Right lobe of liver (tissue), 4 donors: Measurements from ENCODE around the gene SPSB2.

ENCODE experiments used
- POLR2A ChIP-seq: fragments of 450-650 bp; IDR thresholded peaks from one replicate; pipeline ENCODE4 v1.6.1; 2017; ENCODE audit warnings: antibody characterized with exemption, mild to moderate bottlenecking
- TF ChIP-seq, protein P1 (sequence below), 4 donors: fragments of 200-600 bp in 3 of 4; fragments of 450-650 bp in 1 of 4; IDR thresholded peaks; one replicate each; pipeline versions ENCODE4 v1.5.1 to v1.8.0; 2016 to 2022; ENCODE audit warnings: antibody characterized with exemption in 4 of 4, mild to moderate bottlenecking in 2 of 4
- donor health status: DM: no; HTN: no; CAD: no.
- donor health status: DM: no; HTN: no; CAD: no.
- donor health status: DM: no; HTN: yes; CAD: no.

- no peak for TF ChIP-seq POLR2A
- TF ChIP-seq, protein P1, sequence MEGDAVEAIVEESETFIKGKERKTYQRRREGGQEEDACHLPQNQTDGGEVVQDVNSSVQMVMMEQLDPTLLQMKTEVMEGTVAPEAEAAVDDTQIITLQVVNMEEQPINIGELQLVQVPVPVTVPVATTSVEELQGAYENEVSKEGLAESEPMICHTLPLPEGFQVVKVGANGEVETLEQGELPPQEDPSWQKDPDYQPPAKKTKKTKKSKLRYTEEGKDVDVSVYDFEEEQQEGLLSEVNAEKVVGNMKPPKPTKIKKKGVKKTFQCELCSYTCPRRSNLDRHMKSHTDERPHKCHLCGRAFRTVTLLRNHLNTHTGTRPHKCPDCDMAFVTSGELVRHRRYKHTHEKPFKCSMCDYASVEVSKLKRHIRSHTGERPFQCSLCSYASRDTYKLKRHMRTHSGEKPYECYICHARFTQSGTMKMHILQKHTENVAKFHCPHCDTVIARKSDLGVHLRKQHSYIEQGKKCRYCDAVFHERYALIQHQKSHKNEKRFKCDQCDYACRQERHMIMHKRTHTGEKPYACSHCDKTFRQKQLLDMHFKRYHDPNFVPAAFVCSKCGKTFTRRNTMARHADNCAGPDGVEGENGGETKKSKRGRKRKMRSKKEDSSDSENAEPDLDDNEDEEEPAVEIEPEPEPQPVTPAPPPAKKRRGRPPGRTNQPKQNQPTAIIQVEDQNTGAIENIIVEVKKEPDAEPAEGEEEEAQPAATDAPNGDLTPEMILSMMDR (IDR thresholded peaks at IDR 0.05) = no peak
Measured at GRCh38 chr12:6904280-6905276, 31.5 kb upstream of the SPSB2 start, which contains the start of gene LRRC23.
